Pulmonary artery endothelial cell (primary cell): ENCODE measurements around the gene DCAF16. TPM values are rescaled to one million over a fixed set of nuclear protein-coding genes. Genes with fewer than 3 reads are reported as not detected.

ENCODE experiments used
- total RNA-seq: library from RNA; depleted of rRNA; stranded (reverse); fragments of >200 nt; gene quantifications from 2 replicates; pipeline ENCODE4 v1.2.3, GENCODE V29; 2014

Gene DCAF16
- total RNA-seq, 1 donor from 2014 or later = 27.7 TPM

Other genes with a start within 250 kb of the DCAF16 start
- 197 and 225 TPM in 2 replicates for gene LAP3, start 233.6 kb downstream of the DCAF16 start, total RNA-seq
- 19.9 and 21.4 TPM in 2 replicates for gene MED28, start 196.1 kb downstream of the DCAF16 start, total RNA-seq
- gene FAM184B, start 29.1 kb downstream of the DCAF16 start, total RNA-seq = not detected in 2 replicates
- 31.1 and 57.1 TPM in 2 replicates for gene NCAPG, start 222 bp upstream of the DCAF16 start, total RNA-seq
- 9.3 and 15.6 TPM in 2 replicates for gene LCORL, start 211.0 kb upstream of the DCAF16 start, total RNA-seq